ENCODE results near the gene WDR74. TPM values are rescaled to one million over a fixed set of nuclear protein-coding genes. Genes with fewer than 3 reads are reported as not detected.
A peak's percentile ranks its signal among the peaks of the same experiment; 100 is the strongest.

Gene WDR74
- total and polyA plus RNA-seq, 2 of the 13 experiments (the other 11 are each of a cell fraction or from before 2014, with no cell fraction given), result 77.0 to 83.3 TPM

GRCh38 chr11:62839050-62839945 is at the start of gene WDR74 (continued):
- TF ChIP-seq, protein P1, sequence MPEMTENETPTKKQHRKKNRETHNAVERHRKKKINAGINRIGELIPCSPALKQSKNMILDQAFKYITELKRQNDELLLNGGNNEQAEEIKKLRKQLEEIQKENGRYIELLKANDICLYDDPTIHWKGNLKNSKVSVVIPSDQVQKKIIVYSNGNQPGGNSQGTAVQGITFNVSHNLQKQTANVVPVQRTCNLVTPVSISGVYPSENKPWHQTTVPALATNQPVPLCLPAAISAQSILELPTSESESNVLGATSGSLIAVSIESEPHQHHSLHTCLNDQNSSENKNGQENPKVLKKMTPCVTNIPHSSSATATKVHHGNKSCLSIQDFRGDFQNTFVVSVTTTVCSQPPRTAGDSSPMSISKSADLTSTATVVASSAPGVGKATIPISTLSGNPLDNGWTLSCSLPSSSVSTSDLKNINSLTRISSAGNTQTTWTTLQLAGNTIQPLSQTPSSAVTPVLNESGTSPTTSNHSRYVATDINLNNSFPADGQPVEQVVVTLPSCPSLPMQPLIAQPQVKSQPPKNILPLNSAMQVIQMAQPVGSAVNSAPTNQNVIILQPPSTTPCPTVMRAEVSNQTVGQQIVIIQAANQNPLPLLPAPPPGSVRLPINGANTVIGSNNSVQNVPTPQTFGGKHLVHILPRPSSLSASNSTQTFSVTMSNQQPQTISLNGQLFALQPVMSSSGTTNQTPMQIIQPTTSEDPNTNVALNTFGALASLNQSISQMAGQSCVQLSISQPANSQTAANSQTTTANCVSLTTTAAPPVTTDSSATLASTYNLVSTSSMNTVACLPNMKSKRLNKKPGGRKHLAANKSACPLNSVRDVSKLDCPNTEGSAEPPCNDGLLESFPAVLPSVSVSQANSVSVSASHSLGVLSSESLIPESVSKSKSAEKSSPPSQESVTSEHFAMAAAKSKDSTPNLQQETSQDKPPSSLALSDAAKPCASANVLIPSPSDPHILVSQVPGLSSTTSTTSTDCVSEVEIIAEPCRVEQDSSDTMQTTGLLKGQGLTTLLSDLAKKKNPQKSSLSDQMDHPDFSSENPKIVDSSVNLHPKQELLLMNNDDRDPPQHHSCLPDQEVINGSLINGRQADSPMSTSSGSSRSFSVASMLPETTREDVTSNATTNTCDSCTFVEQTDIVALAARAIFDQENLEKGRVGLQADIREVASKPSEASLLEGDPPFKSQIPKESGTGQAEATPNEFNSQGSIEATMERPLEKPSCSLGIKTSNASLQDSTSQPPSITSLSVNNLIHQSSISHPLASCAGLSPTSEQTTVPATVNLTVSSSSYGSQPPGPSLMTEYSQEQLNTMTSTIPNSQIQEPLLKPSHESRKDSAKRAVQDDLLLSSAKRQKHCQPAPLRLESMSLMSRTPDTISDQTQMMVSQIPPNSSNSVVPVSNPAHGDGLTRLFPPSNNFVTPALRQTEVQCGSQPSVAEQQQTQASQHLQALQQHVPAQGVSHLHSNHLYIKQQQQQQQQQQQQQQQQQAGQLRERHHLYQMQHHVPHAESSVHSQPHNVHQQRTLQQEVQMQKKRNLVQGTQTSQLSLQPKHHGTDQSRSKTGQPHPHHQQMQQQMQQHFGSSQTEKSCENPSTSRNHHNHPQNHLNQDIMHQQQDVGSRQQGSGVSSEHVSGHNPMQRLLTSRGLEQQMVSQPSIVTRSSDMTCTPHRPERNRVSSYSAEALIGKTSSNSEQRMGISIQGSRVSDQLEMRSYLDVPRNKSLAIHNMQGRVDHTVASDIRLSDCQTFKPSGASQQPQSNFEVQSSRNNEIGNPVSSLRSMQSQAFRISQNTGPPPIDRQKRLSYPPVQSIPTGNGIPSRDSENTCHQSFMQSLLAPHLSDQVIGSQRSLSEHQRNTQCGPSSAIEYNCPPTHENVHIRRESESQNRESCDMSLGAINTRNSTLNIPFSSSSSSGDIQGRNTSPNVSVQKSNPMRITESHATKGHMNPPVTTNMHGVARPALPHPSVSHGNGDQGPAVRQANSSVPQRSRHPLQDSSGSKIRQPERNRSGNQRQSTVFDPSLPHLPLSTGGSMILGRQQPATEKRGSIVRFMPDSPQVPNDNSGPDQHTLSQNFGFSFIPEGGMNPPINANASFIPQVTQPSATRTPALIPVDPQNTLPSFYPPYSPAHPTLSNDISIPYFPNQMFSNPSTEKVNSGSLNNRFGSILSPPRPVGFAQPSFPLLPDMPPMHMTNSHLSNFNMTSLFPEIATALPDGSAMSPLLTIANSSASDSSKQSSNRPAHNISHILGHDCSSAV (CRISPR knock-in tag; IDR thresholded peaks at IDR 0.05; ENCODE audit: borderline replicate concordance), result no peak
- TF ChIP-seq U2AF1 (optimal IDR thresholded peaks at IDR 0.05; ENCODE audit: low read depth, low read length) (peak; percentile 89), ELK4 (CRISPR knock-in tag; IDR thresholded peaks at IDR 0.05; ENCODE audit: borderline replicate concordance) (no peak), ZBTB3 (CRISPR knock-in tag; IDR thresholded peaks at IDR 0.05; ENCODE audit: borderline replicate concordance, low read depth) (0 out of 2 replicates have a peak, but pooled peaks have one; percentile 82), NBN (conservative IDR thresholded peaks at IDR 0.05) (no peak), ZNF841 (CRISPR knock-in tag; IDR thresholded peaks at IDR 0.05; ENCODE audit: borderline replicate concordance) (no peak), ZNF251 (CRISPR knock-in tag; IDR thresholded peaks at IDR 0.05) (peak; percentile 81; the same call in 1 of the 2 replicates), RCOR2 (CRISPR knock-in tag; IDR thresholded peaks at IDR 0.05) (peak; percentile 39; the same call in 1 of the 2 replicates), HHEX (CRISPR knock-in tag; IDR thresholded peaks at IDR 0.05) (no peak), MED8 (CRISPR knock-in tag; IDR thresholded peaks at IDR 0.05; ENCODE audit: insufficient replicate concordance) (peak; percentile 88), ZNF816 (CRISPR knock-in tag; IDR thresholded peaks at IDR 0.05; ENCODE audit: borderline replicate concordance) (peak; percentile 44; the same call in 1 of the 2 replicates), GZF1 (CRISPR knock-in tag; IDR thresholded peaks at IDR 0.05) (no peak; the same call in 1 of the 2 replicates), PAF1 (CRISPR knock-in tag; IDR thresholded peaks at IDR 0.05) (no peak), ARID2 (CRISPR knock-in tag; IDR thresholded peaks at IDR 0.05; ENCODE audit: borderline replicate concordance) (0 out of 2 replicates have a peak, but pooled peaks have one; percentile 18), XRCC5 (optimal IDR thresholded peaks at IDR 0.05; ENCODE audit: low read length) (peak; percentile 54), ZSCAN31 (CRISPR knock-in tag; IDR thresholded peaks at IDR 0.05; ENCODE audit: low read depth) (peak; percentile 35; the same call in 1 of the 2 replicates), ZNF460 (CRISPR knock-in tag; IDR thresholded peaks at IDR 0.05; ENCODE audit: borderline replicate concordance) (no peak; the same call in 1 of the 2 replicates), ZNF615 (CRISPR knock-in tag; IDR thresholded peaks at IDR 0.05; ENCODE audit: borderline replicate concordance) (no peak), ZNF644 (CRISPR knock-in tag; IDR thresholded peaks at IDR 0.05; ENCODE audit: low read depth) (no peak), ZFY (CRISPR knock-in tag; IDR thresholded peaks at IDR 0.05) (peak; percentile 77), SP2 (CRISPR knock-in tag; IDR thresholded peaks at IDR 0.05) (peak; percentile 73)

Data from HepG2 (cell line).